GM18868 (cell line): ENCODE measurements around the gene BEST2.

Source experiments
- ATAC-seq: cut with Tn5 transposase; IDR thresholded peaks from one replicate; pipeline ENCODE4 v1.9.1; 2021; ENCODE audit warnings: mild to moderate bottlenecking, moderate library complexity; ENCODE audit not compliant: unreplicated experiment

The BEST2 gene

GRCh38 chr19:12785431-12786031 is 33.9 kb downstream of the BEST2 start:
- ATAC-seq = no peak

GRCh38 chr19:12786141-12786870 is 34.7 kb downstream of the BEST2 start:
- no peak for ATAC-seq

DNA sequence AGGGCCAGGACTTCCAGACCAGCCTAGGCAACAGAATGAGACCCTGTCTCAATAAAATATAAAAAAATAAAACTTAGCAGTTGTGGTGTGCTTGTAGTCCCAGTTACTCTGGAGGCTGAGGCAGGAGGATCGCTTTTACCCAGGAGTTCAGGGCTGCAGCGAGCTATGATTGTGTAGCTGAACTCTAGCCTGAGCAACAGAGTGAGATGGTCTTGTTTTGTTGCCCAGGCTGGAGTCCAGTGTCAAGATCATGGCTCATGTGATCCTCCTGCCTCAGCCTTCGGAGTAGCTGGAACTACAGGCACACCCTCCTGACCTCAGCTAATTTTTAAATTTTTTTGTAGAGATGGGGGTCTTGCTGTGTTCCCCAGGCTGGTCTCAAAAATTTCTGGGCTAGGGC is 35.4 kb downstream of the BEST2 start:
- ATAC-seq = no peak

- ATAC-seq = no peak
These were observed 35.9 kb downstream of the BEST2 start for GRCh38 chr19:12787458-12787857.

DNA sequence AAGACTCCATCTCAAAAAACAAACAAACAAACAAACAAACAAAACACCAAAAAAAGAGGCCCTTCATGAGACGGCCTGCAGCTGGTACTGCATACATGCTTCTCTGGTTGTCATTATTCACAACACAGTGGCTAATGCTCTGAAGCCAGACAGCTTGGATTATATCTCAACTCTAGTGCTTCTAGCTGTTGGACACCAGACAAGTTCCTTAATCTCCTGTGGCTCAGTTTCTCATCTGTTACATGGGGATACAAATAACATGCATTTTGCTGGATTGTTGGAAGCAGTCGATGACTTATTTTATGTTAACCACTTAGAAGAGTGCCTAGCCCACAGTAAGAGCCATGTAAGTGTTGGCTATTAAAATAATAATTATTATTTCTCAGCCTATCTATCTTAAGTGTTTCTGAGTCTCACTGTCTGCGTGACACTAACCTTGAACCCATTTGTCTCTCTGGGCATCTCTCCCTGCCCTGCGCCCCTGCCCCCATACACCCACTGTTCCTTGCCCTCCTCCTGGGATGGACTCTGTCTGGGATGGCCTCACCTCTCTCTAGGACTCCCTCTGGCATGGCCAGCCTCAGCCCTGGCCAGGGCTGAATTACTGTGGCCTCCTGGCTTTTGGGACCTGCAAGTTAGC is 36.6 kb downstream of the BEST2 start:
- no peak for ATAC-seq

- ATAC-seq = no peak
These were observed 37.1 kb downstream of the BEST2 start for GRCh38 chr19:12788682-12789097.

GRCh38 chr19:12789098-12789903 is 37.7 kb downstream of the BEST2 start:
- no peak for ATAC-seq

- peak; percentile 38 for ATAC-seq
These were observed 38.5 kb downstream of the BEST2 start for GRCh38 chr19:12789904-12790619.

DNA sequence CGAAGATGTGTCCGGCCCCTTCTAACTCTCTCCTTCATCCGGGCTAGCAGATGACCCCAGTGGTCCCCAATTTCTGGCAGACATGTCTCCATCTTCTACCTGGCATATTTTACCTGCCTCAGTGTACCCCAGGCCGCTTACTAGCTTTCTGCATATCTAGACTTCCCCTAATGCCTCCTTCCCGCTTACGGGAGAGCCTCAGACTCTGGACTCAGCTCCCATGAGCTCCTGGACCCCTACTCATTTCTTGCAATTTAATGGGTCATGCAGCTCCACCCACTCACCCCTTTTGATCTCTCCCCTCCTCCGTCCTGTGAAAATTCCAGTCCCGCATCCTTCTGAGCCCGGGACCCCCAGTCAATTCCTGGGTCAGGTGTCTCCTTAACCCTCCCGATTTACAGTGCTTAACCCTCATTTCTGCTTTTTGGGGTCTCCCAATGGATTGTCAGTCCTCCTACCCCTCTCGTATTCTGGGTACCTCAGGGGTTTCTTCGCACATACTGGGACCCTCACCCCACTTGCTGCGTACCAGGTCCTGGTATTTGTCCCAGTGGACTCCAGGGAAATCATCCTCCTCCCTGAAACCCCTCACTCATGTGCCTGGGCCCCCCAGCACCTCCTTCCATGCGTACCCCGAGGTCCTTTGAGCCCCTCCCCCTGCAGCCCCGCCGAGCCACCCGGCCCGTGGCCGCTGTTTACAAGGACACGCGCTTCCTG is 39.2 kb downstream of the BEST2 start:
- no peak for ATAC-seq

GRCh38 chr19:12791345-12792050 is 39.9 kb downstream of the BEST2 start, which contains the start of gene JUNB:
Gene JUNB, plus strand, starts transcription at chr19:12791486. Its CDS starts 286 bp downstream, at chr19:12791772.
- ATAC-seq = peak; percentile 30

- ATAC-seq = no peak
These were observed 40.7 kb downstream of the BEST2 start for GRCh38 chr19:12792051-12792852.

GRCh38 chr19:12792853-12793289 is 41.3 kb downstream of the BEST2 start:
- ATAC-seq = no peak

- peak; percentile 24 for ATAC-seq
These were observed 42.0 kb downstream of the BEST2 start for GRCh38 chr19:12793290-12794195.

GRCh38 chr19:12794196-12794941 is 42.8 kb downstream of the BEST2 start:
- ATAC-seq = no peak

DNA sequence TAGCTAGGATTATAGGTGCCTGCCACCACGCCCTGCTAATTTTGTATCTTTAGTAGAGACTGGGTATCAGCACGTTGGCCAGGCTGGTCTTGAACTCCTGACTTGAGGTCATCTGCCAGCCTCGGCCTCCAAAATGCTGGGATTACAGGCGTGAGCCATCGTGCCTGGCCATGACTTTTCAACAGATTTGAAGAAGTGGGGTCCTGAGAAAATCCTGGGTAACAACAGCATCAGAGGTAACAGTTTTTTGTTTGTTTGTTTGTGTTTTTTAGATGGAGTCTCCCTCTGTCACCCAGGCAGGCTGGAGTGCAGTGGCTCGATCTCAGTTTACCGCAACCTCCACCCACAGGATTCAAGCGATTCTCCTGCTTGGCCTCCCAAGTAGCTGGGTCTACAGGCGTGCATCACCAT is 43.4 kb downstream of the BEST2 start:
- no peak for ATAC-seq

- ATAC-seq = no peak
These were observed 44.8 kb downstream of the BEST2 start for GRCh38 chr19:12796146-12797071.
